NCI-H460 (cell line): ENCODE data around the gene USB1. TPM values are rescaled to one million over a fixed set of nuclear protein-coding genes. Genes with fewer than 3 reads are reported as not detected.

Experiments
- DNase-seq: peaks from one replicate; pipeline ENCODE4 v3.0.0-alpha.2; 2016; ENCODE audit warnings: low read depth; ENCODE audit errors: extremely low read depth
- polyA plus RNA-seq: library from polyadenylated mRNA; depleted of rRNA; stranded (reverse); fragments of >200 nt; gene quantifications from 2 replicates; pipeline ENCODE4 v1.2.3, GENCODE V29; 2014; cell fraction: nucleus; rRNA removed
- total RNA-seq: library from RNA; depleted of rRNA; stranded (reverse); fragments of >200 nt; shearing (Covaris generic); gene quantifications from 2 replicates; pipeline ENCODE4 v1.2.3, GENCODE V29; 2014; rRNA removed

The USB1 gene, protein sequence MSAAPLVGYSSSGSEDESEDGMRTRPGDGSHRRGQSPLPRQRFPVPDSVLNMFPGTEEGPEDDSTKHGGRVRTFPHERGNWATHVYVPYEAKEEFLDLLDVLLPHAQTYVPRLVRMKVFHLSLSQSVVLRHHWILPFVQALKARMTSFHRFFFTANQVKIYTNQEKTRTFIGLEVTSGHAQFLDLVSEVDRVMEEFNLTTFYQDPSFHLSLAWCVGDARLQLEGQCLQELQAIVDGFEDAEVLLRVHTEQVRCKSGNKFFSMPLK
- 14.2 and 17.5 TPM in 2 replicates for total RNA-seq
- polyA plus RNA-seq, result 32.8 and 51.6 TPM in 2 replicates

DNA sequence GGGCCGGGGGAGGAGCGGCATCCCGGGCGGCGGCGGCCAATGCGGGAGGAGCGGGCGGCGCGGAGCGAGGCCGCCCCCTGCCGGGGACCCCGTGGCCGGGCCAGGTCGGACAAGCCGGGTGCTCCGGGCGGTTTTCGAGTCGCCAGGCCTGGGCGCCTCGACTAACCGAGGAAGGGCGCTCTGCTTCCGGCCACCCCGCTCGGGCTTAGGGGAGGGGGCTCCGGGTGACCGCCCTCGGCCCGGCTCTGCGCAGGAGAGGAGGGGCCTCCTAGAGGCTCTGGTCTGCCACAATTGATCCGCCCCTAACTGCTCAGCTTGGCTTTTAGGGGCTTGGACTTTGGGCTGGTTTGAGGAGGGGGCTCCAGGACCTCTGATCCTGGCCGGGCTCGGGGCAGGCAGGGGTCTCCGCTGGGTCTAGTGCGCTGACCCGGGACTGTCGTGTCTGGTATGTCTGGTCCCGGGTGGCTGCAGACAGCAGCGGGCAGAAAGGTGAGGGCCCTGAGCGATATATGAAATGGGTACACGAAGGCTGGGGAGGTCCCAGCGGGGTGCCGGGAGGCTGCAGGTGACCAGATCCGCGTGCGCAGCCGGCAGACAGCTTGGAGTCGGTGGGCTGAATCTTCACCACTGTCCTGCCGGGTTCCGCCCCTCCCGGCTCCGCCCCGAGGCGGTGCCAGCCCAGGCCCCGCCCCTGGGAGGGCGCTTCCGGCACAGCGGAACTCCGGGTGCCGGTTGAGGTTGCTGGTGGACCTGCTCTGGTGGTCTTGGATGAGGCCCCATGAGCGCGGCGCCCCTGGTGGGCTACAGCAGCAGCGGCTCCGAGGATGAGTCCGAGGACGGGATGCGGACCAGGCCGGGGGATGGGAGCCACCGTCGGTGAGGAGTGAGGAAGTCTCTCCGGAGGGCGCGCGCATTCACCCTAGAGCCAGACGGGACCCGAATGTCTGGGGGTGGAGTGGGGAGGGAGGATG, at the start of gene USB1:
Gene USB1 (plus strand): TSS at position 702 of the 971 bp plus-strand sequence. CDS start 77 bp downstream, at position 779.
- DNase-seq, result peak; percentile 82

DNA sequence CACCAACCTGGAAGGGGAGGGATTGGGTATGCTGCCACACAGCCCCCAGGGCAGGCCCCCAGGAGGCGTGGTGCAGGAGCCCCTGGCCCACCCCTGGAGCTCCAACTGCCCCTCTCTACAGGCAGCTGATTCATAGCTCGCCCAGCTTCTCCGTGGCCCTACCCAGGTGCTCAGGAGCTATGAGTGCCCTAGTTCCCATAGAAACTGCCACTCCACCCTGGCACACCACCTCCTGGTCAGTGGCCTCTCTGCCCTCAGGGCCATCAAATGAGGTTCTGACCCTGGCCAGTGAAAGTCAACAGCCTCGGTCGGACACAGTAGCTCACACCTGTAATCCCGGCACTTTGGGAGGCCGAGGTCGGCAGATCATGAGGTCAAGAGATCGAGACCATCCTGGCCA, 48.3 kb upstream of the USB1 start:
- no peak for DNase-seq

DNA sequence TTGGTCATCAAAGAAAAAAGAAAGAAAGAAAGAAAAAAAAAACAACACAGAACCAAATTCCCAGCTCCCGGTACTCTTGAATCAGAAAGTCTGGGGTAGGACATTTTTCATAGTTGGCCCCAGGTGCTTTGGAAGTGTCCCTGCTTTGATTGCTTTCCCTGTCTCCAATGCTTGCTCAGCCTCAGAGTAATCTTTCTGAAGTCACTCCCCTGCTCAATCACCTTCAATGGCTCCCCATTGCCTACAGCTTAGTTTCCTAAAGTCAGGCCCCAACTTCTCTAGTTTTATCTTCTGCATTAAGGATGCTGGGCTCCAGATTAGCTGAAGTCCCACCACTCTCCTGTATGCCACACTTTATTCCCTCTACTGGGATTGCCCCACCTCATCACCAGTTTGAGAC, 47.4 kb upstream of the USB1 start:
- no peak for DNase-seq

DNA sequence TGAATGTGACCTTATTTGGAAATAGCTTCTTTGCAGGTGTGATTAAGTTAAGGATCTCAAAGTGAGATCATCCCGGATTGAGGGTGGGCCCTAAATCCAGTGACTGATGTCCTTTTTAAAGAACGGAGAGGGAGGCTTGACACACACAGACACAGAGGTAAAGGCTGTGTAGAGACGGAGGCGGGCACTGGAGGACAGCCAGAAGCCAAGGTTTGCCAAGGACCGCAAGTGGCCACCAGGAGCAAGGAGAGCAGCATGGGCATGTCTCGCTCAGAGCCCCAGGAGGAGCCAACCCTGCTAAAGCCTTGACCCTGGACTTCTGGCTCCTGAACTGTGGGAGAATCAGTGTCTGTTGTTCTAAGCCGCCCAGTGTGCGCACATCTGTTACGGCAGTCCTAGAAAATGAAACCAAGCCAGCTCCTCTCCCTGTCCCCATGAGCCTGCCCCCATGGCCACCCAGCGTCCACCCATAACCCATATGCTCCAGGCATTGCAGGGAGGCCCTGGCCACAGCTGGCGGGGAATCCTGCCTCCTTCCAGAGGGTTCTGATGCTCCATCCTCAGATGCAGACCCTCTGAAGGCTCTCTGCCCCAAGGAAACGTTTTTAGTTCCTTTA, 45.5 kb upstream of the USB1 start:
- DNase-seq, result no peak

DNA sequence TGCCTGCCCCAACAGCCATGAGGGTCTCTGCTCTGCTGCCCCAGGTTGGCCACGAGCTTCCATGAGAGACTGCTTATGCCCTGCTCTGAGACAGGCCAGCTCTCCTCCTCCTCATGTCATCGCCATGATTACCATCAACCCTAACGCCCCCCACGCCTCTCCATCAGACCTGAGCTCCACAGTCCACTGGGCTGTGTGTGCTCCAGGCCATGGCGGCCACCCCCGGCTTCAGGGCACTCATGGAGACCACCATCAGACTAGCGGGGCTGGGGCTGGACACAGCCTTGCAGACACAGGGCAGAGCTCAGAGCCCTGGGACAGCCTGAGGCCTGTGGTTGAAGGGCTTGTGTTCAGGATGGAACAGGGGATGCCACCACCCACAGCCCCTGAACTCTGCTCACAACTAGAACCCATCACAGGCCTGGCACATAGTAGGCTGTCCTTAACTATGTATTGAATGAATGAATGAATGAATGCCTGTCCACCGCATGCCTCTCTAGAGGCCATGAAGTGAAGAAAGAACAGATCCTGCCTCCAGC, 44.9 kb upstream of the USB1 start:
- no peak for DNase-seq

DNA sequence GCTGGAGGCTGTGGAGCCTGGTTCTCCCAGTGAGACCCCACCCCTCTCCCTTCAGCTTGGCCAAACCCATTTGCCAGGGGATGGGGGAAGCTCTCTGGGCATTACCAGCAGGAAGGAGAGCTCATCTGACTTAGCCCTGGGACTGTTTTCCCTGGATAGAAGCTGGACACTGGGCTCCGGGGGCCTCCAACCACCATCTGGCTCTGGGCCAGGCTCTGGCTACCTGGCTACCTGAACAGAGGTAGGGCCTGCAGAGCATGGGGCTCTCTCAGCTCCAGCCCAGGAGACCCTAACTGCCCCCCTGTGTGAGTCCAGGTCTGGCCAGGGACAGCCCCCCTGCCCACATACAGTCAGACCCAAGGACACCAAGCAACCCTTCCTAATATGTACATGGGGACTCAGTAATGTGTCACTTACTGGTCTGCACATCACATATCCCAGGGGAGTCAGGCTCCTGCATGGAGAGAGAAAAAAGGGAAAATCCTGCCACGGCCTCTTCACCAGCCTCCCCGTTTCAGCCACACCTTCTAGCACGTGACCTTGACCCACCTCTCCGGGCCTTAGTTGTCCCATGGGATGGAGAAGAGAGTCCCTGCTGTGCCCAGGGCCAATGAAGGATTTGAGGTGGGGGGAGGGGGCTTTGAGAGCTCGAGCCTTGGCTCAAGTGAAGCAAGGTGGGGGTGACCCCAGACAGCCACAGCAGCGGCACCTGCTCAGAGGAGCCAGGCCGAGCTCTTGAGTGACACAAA, 44.1 kb upstream of the USB1 start:
- no peak for DNase-seq

DNA sequence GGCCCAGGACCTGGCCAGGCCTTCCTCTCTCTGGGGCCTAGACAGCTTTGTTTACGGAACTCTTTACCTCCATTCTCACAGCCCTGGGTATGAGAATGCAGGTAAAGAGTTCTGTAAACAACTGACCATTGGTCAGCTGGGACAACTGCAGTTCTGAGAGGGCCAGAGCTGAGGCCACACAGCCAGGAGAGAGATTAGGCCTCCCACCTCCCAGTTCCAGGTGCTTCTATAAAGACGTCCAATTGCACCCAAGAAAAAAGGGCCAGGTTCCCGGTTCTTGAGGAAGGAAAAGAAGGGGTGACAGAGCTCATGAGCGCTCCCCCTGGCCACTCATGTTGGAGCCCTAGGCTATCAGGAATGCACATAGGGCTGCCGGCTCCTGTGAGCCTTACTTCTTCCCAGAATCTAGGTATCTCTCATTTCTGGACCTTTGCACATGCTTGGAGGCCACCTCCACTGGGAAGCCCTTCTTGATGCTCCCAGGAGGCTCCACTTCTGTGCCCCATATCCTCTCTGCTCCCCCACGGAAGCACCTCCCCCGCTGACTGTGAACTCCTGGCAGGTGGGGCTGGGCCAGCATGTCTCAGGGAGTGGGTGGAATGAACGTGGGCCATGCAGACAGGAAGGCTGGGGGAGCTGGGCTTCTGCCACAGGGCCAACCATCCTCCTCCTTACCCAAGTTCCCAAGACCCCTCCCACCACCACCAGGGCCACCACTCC, 43.4 kb upstream of the USB1 start:
- DNase-seq, result no peak

DNA sequence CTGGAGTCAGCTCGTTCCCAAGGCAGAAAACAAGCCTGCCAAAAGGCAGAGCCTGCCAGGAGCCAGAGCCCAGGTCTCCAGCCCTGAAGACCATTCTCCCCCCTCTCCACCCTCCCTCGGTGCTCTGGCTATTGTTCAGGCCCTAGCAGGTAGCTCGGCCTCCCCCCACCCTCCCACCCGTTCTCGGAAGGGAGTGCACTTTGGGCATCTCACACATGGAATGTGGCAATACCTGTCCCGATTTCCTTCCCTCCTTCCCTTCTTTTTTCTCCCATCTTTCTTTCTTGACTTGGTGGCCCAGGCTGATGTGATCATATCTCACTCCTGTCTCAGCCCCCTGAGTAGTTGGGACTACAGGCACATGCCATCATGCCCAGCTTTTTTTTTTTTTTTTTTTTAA, 42.7 kb upstream of the USB1 start:
- no peak for DNase-seq

DNA sequence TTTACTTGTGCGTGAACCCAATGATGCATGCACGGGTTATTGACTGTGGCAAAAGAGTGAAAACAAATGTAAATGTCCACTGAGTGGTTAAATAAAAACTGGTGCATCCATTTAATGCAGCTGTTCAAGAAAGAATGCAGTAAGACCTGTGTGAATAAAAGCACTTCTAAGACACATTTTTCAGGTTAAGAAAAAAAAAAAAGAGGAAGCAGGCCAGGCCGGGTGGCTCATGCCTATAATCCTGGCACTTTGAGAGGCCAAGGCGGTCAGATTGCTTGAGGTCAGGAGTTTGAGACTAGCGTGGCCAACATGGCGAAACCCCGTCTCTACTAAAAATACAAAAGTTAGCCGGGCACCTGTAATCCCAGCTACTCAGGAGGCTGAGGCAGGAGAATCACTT, 42.1 kb upstream of the USB1 start:
- no peak for DNase-seq

DNA sequence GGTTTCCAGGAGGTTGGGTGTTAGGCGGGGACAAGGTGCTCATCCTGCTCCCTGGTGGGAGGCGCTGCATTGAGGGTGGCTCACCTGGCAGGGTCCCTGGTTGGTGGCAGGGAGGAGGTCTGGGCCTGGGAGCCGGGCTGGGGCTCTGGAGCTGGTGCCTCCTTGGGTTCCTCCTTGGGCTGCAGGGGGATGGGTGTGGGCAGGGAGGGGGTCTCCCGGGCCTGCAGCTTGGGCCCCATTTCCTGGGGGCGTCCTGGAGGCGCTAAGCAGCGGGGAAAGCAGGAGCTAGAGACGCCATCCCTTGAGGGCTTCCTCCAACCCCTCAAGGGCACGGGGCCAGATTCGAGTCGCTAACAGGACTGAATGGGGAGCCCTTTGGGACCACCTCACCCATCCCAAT, 41.4 kb upstream of the USB1 start:
- DNase-seq, result no peak

DNA sequence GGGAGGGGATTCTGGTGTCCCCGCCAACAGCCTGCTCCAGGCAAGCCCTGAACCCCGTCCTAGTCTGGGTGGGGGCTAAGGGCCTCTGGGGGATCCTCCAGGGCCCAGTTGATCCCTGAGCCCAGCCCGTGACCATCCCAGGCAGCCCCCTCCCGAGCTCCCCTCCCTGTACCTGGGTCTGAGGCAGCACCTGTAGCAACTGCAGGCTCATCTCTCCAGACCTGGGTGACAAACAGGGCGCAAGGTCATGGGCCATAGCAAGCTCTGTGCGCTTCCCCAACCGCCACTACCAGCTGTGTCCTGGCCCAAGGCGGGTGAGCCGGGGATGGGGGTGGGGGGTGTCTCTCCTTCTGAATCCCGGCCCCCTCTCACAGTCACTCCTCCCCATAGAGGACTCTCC, 40.9 kb upstream of the USB1 start:
- no peak for DNase-seq

DNA sequence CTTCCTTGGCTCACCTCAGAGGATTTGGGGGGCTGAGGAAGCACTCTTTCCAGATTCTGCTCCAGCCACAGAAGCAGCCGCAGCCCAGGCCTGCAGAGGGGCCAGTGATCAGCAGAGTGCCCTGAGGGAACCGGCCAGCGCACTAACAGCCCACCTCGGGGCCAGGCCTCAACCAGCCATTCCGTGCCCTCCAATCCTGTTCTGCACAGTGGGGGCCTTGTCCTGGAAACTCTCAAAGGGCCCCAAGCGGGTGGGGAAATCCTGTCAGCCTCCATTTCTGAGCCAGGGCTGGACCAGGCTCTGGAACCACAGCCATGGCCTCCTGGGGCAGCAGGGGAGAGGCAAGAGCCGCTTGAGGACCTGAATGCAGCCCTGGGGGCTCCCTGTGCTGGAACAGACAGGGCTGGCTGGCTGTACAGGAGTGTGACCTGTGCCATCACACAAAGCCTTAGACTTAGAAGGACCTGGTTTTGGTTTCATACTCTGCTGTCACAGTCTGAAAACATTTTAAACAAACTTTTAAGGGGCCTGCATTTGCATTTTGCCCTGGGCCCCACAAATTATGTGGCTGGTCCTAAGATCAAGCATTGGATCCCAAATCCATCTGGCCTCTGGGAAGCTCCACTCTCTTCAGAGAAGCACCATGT, 40.3 kb upstream of the USB1 start:
- no peak for DNase-seq

DNA sequence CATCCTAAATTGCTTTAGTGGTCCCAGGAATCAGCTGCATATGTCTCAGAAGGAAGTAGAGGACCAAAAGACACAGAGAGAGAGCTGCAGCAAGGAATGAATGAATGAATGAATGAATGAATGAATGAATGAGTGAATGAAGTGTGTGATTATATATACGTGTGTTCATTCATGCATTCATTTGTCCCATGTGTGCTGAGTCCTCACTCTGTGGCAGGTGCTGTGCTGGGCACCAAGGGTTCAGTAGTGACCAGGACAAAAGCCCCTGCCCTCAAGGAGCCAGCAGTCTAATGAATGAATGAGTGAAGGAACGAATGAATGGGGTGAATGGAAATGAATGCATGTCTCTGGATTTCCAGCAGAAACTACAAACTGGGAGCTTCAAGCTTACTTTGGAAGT, 39.7 kb upstream of the USB1 start:
- DNase-seq, result no peak

DNA sequence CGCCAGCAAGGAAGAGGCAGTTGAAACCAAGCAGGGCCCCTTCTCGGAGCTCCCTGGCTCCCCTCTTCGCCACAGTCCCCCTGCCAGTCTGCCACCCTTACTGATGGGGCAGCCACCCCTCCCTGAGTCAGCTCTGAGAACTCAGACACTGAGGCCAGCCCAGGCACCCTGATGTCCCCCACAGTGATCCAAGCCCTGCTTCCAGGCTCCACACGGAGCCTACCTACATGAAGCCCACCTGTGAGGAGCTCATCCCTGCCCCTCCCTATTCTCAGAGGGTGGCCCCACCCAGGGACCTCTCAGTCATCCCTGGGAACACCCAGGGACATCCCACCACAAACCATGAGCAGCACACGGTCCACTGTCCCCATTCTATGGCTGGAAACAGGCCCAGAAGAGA, 39.2 kb upstream of the USB1 start:
- no peak for DNase-seq

DNA sequence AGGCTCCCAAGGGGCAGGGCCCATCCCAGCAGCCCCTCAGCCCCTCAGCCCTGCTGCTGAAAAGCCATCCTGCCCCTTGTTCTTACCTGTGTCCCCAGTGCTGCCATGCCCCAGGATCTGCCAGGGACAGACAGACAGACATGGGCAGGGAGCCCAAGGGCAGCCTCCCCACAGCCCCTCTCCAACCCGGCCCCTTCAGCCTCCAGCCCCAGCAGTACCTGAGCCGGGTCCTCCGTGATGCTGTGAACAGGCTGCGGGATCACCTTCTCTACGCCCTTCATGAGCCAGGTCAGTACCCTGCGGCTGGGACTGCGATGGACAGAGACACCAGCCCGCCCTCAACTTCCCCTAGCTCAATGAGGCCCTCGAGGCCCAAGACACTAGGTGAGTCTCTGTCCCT, 38.5 kb upstream of the USB1 start:
- no peak for DNase-seq

DNA sequence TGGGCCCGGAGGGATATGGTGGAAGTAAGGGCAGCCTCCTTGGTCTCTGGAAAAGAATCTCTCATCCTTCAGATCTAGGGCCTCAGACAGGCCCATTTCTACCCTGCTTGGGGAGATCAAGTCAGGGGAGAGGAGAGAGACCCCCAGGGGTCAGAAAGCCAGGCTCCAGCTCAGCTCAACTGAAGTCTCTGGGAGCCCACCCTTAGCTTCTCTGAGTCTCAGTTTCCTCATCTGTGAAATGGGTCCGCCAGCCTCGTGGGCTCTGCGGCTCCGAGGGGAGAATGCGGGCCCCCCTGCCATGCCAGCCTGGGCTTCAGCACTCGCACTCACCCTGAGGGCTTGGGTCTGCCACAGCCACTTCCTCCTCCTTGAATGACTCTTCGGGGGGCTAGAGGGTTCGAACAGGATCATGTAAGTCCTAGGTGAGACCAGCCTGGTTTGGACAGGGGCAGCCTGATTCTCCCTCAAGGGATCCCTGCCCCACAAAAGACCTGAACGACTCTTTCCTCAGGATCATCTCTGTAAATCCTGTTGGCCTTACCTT, 37.0 kb upstream of the USB1 start:
- no peak for DNase-seq

DNA sequence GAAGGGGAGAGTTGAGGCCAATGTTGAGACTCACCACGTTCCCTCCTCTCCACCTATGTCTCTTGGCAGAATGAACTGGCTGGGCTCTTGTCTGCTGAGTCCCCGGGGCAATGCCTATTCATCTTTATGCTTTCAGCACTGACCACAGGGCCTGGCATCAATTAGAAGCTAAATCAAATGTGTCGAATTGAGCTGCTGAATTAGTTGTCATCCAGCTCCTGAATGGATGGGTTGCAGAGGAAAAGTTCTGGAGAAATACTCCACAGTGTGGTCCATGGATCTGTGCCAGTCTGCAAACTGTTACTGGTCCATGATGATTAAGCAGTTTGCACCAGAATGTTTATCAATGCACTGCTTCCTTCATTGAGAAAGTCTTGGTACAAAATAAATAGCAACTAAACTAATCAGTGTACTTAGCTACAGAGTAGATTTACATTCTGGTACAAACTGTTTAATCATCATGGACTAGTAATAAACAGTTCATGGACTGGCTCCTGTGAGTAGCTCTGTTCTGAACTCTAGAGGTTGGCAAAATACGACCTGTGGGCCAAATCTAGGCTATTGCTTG, 34.9 kb upstream of the USB1 start:
- no peak for DNase-seq

DNA sequence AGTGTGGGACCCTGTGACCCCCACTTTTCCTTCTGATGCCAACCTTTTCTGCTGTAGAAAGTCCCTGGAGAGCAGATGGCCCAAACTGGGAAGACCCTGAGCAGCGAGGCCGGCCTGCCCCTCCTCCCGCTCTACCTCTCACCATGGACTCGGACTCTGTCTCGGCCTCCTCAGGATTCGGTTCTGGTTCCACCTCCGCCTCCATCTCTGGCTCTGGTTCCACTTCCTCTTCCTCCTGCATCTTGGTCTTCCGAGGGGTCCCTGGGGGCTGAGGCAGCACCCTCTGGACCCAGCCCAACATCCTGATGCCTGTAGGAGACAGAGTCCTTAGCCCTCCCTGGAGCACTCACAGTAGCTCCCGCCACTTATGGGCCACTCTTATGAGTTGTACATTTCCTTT, 34.2 kb upstream of the USB1 start:
- no peak for DNase-seq

DNA sequence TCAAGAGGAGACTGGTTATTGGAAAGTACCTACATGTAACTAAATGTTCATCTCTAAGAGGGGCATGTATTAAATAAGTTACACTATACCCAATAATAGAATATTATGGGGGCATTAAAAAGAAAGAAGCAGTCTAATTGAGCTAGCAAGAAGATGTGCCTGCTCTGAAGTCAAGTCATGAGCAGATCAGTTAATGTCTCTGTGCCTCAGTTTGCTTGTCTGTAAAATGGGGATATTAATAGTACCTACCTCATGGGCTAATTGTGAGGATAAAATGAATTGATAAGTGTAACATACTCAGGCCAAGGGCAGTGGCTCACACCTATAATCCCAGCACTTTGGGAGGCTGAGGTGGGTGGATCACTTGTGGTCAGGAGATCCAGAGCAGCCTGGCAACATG, 33.3 kb upstream of the USB1 start:
- no peak for DNase-seq
